ENCODE data around the gene PHACTR1. TPM values are rescaled to one million over a fixed set of nuclear protein-coding genes. Genes with fewer than 3 reads are reported as not detected.

PHACTR1 gene
- total RNA-seq, 1 donor from 2014 or later = 28.1 TPM

- DNase-seq (ENCODE audit: low spot score in 2 of 2) (no peak), FAIRE-seq (no peak)
Observed at GRCh38 chr6:13262302-13263230, 546.0 kb downstream of the PHACTR1 start.

- DNase-seq (ENCODE audit: low spot score in 2 of 2) (no peak), FAIRE-seq (no peak)
Observed at GRCh38 chr6:13263669-13264068, 547.1 kb downstream of the PHACTR1 start.

GRCh38 chr6:13267142-13267651 lies 550.6 kb downstream of the PHACTR1 start:
- no peak for DNase-seq (ENCODE audit: low spot score in 2 of 2)
- FAIRE-seq = no peak

GRCh38 chr6:13268913-13269518 lies 552.4 kb downstream of the PHACTR1 start:
- DNase-seq (ENCODE audit: low spot score in 2 of 2) = no peak
- FAIRE-seq = no peak

- DNase-seq (ENCODE audit: low spot score in 2 of 2) (no peak), FAIRE-seq (no peak)
Observed at GRCh38 chr6:13272131-13273046, 555.8 kb downstream of the PHACTR1 start.

GRCh38 chr6:13273202-13273930 lies 556.8 kb downstream of the PHACTR1 start:
- DNase-seq (ENCODE audit: low spot score in 2 of 2) = no peak
- FAIRE-seq = no peak

GRCh38 chr6:13273931-13274706 lies 557.6 kb downstream of the PHACTR1 start:
- DNase-seq (ENCODE audit: low spot score in 2 of 2) (no peak), FAIRE-seq (no peak)

GRCh38 chr6:13274707-13275434 lies 558.3 kb downstream of the PHACTR1 start:
- FAIRE-seq = no peak
- DNase-seq (ENCODE audit: low spot score in 2 of 2) = no peak

- no peak for DNase-seq (ENCODE audit: low spot score in 2 of 2)
- no peak for FAIRE-seq
Observed at GRCh38 chr6:13275435-13275989, 558.9 kb downstream of the PHACTR1 start.

- FAIRE-seq (no peak), DNase-seq (ENCODE audit: low spot score in 2 of 2) (no peak)
Observed at GRCh38 chr6:13277231-13277630, 560.7 kb downstream of the PHACTR1 start.

GRCh38 chr6:13278164-13278563 lies 561.6 kb downstream of the PHACTR1 start:
- FAIRE-seq = no peak
- no peak for DNase-seq (ENCODE audit: low spot score in 2 of 2)

- DNase-seq (ENCODE audit: low spot score in 2 of 2) (no peak), FAIRE-seq (no peak)
Observed at GRCh38 chr6:13278991-13279390, 562.4 kb downstream of the PHACTR1 start.

GRCh38 chr6:13280254-13280653 lies 563.7 kb downstream of the PHACTR1 start:
- no peak for DNase-seq (ENCODE audit: low spot score in 2 of 2)
- no peak for FAIRE-seq

GRCh38 chr6:13281686-13282085 lies 565.1 kb downstream of the PHACTR1 start:
- DNase-seq (ENCODE audit: low spot score in 2 of 2) = no peak
- no peak for FAIRE-seq

- DNase-seq (ENCODE audit: low spot score in 2 of 2) = no peak
- no peak for FAIRE-seq
Observed at GRCh38 chr6:13282393-13283069, 566.0 kb downstream of the PHACTR1 start.

GRCh38 chr6:13283331-13283730 lies 566.8 kb downstream of the PHACTR1 start:
- FAIRE-seq = no peak
- DNase-seq (ENCODE audit: low spot score in 2 of 2) = no peak

- FAIRE-seq = no peak
- no peak for DNase-seq (ENCODE audit: low spot score in 2 of 2)
Observed at GRCh38 chr6:13284646-13285045, 568.1 kb downstream of the PHACTR1 start.

- no peak for FAIRE-seq
- no peak for DNase-seq (ENCODE audit: low spot score in 2 of 2)
Observed at GRCh38 chr6:13285705-13286104, 569.1 kb downstream of the PHACTR1 start.
